GM10266 (cell line): ENCODE measurements around the gene TUBB4B.

ENCODE experiments used
- DNase-seq: peaks from one replicate; pipeline ENCODE4 v3.0.0; 2012; ENCODE audit errors: extremely low spot score
- TF ChIP-seq, protein P1 (sequence below): IDR thresholded peaks from 2 replicates; pipeline ENCODE4 v1.5.1; 2012; ENCODE audit warnings: mild to moderate bottlenecking, low read depth; ENCODE audit not compliant: control insufficient read depth, insufficient read depth; ENCODE audit errors: missing control alignments

TUBB4B gene

GRCh38 chr9:137269231-137269772 lies 28.2 kb downstream of the TUBB4B start:
- TF ChIP-seq, protein P1, sequence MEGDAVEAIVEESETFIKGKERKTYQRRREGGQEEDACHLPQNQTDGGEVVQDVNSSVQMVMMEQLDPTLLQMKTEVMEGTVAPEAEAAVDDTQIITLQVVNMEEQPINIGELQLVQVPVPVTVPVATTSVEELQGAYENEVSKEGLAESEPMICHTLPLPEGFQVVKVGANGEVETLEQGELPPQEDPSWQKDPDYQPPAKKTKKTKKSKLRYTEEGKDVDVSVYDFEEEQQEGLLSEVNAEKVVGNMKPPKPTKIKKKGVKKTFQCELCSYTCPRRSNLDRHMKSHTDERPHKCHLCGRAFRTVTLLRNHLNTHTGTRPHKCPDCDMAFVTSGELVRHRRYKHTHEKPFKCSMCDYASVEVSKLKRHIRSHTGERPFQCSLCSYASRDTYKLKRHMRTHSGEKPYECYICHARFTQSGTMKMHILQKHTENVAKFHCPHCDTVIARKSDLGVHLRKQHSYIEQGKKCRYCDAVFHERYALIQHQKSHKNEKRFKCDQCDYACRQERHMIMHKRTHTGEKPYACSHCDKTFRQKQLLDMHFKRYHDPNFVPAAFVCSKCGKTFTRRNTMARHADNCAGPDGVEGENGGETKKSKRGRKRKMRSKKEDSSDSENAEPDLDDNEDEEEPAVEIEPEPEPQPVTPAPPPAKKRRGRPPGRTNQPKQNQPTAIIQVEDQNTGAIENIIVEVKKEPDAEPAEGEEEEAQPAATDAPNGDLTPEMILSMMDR, result no peak
- DNase-seq, result no peak

DNA sequence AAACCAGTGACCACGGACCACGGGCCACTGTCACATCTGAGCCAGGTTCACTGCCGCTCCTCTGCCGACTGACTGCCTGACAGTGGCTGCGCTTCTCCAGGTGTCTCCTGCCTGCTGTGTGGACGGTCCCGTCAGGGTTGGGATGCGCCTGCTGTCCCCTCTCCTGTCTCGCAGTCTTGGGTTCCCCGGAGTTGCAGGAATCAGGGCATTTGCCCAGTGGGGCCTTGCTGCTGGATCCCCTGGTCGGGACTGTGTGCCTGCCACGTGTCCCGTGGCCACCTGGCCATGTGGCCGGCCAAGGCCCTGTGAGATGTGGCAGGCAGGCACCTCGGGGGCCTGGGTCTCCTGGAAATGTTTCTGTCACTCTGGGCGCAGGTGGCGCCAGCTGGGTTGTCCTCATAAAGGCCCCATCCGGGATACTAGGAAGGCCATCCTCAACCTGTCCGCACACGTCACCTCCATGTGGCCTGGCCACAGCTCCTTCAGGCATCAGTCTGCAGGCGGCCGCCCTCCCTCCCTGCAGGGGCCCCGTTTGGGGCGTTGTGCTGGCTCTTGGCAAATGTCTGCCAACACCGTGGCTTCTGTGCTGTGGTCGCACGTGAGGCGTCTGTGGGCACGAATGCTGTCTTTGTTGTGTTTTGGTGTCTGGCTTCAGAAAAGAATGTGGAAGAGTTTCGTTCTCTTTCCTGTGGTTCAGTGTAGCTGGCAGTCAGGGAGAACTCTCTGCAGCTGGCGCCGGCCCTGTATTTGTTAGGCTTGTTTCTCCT lies 30.0 kb downstream of the TUBB4B start:
- DNase-seq, result no peak
- TF ChIP-seq, protein P1, result no peak

DNA sequence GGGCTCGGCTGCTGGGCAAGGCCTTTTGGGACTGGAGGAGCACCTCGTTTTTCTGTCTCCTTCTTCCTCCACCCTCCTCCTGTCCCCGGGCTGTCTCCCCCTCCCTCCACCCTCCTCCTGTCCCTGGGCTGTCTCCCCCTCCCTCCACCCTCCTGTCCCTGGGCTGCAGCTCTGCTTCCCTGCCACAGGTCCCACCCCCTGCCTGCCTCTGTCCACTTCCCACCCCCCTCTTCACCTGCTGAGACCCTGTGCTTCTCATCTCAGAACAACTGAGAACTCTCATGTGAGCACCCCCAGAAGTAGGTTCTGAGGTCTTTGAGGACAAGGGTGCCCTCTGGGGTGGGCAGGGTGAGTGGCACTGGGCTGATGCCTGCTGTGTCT lies 30.6 kb downstream of the TUBB4B start:
- TF ChIP-seq, protein P1, result no peak
- no peak for DNase-seq

DNA sequence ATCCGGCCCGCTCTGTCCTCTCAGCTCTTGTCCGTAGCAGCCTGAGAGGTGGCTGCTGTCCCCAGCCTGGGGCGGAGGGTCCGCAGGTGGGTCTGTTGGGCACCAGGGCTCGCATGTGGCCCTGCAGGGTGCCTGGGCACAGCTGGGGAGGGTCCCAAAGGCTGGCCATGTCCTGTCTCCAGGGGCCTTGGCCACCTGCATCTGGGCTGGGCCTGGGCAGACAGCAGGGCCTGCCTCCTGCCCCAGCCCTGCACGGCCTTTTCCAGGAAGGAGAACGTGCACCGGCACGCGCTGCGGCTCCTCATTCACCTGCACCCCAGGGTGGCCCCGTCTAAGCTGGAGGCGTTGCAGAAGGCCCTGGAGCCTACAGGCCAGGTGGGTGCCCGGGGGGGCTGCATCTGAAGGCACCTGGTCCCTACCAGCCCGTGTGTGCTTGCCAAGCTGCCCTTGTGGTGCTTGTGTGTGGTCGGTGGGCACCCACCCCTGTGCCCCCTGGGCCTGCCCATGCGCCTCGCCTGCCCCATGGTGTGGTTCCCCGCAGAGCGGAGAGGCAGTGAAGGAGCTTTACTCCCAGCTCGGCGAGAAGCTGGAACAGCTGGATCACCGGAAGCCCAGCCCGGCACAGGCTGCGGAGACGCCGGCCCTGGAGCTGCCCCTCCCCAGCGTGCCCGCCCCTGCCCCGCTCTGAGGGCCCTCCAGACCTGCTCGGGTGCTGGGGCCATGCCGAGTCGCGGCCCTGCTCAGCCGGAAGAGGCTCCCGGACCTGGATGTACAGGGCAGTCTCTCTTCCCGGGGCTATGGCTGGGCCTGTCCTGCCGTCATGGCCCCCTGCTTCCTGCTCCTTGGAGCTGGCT lies 31.4 kb downstream of the TUBB4B start:
- TF ChIP-seq, protein P1, result no peak
- no peak for DNase-seq

- no peak for DNase-seq
- TF ChIP-seq, protein P1, result no peak
Measured at GRCh38 chr9:137273095-137273490, 32.0 kb downstream of the TUBB4B start.

DNA sequence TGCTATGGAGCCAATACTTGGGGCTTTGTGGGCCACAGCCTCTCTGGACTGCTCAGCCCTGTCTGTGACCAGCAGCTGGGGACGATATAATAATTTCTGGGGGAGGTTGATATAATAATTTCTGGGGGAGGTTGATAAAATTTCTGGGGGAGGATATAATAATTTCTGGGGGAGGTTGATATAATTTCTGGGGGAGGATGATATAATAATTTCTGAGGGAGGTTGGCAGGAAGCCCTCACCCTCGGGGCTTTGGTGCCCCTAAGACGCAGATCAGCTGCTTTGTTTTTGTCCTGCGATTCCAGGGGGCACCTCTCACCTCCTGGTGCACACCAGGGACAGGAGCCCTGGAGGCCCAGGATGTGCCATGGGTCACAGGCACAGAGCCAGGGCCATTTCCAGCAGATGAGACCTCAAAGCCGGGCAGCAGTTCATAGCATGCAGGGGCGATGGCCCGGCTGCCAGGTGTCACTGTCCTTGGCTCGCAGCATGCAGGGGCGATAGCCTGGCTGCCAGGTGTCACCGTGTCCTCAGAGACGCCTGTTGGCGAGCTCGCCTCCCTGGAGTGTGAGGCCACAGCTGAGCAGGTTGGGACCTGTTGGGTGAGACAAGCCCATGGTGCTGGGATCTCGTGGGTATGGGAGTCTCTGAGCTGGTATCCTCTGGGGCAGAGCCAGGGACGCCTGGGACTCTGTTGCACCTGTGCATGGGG lies 32.7 kb downstream of the TUBB4B start:
- no peak for DNase-seq
- TF ChIP-seq, protein P1, result no peak
